Smooth muscle cell (in vitro differentiated cells): ENCODE results near the gene TFEB. TPM values are rescaled to one million over a fixed set of nuclear protein-coding genes. Genes with fewer than 3 reads are reported as not detected.

ENCODE experiments used
- DNase-seq: peaks from one replicate; lab custom pipeline; 2025; ENCODE audit not compliant: unreplicated experiment; lab: John Stamatoyannopoulos, UW
- H2AFZ ChIP-seq: fragments of 200-600 bp; sonication (generic); 2 replicates; pipeline ENCODE4 v1.6.0; 2016; ENCODE audit warnings: antibody characterized with exemption, low read depth, mild to moderate bottlenecking
- H3F3A ChIP-seq: fragments of 200-600 bp; sonication (generic); 2 replicates; pipeline ENCODE4 v1.6.0; 2017; ENCODE audit warnings: antibody characterized with exemption, low read depth
- H3K27ac ChIP-seq: fragments of 200-600 bp; sonication (generic); 2 replicates; pipeline ENCODE4 v1.5.1; 2016; ENCODE audit warnings: low read depth, mild to moderate bottlenecking
- H3K27me3 ChIP-seq: fragments of 200-600 bp; sonication (generic); 2 replicates; pipeline ENCODE4 v1.6.1; 2016; ENCODE audit warnings: low read depth, mild to moderate bottlenecking
- H3K36me3 ChIP-seq: fragments of 200-600 bp; sonication (generic); 2 replicates; pipeline ENCODE4 v1.5.1; 2016; ENCODE audit warnings: low read depth
- H3K4me1 ChIP-seq: fragments of 200-600 bp; sonication (generic); 2 replicates; pipeline ENCODE4 v1.5.1; 2016; ENCODE audit warnings: low read depth
- H3K4me2 ChIP-seq: fragments of 200-600 bp; sonication (generic); 2 replicates; pipeline ENCODE4 v1.6.0; 2016; ENCODE audit warnings: mild to moderate bottlenecking
- H3K4me3 ChIP-seq: fragments of 200-600 bp; sonication (generic); 2 replicates; pipeline ENCODE4 v1.5.1; 2016; ENCODE audit warnings: mild to moderate bottlenecking
- H3K79me2 ChIP-seq: fragments of 200-600 bp; sonication (generic); 2 replicates; pipeline ENCODE4 v1.6.0; 2016; ENCODE audit warnings: low read depth, mild to moderate bottlenecking
- H3K9ac ChIP-seq: fragments of 200-600 bp; sonication (generic); 2 replicates; pipeline ENCODE4 v1.6.0; 2016; ENCODE audit warnings: low read depth
- H3K9me3 ChIP-seq: fragments of 200-600 bp; sonication (generic); replicated peaks from 2 replicates; pipeline ENCODE4 v1.5.1; 2016; ENCODE audit warnings: low read depth
- H4K20me1 ChIP-seq: fragments of 200-600 bp; sonication (generic); 2 replicates; pipeline ENCODE4 v1.6.0; 2016; ENCODE audit warnings: low read depth
- WGBS: methylation state at CpG from one replicate; pipeline ENCODE4 v1.1.7; 2016; ENCODE audit warnings: low lambda C conversion rate; 5-methylcytosine and 5-hydroxymethylcytosine counted together
- polyA plus RNA-seq: library from polyadenylated mRNA; unstranded; fragments of >200 nt; fragmentation: Nextera tagmentation; extraction: Ambion mirVana; gene quantifications from 2 replicates; pipeline ENCODE4 v1.2.1, GENCODE V29; 2016
- total RNA-seq: library from RNA; depleted of rRNA; stranded (reverse); fragments of >200 nt; gene quantifications from 2 replicates; pipeline ENCODE4 v1.2.3, GENCODE V29; 2014
- TF ChIP-seq, protein P1 (sequence below): fragments of 200-600 bp; sonication (generic); IDR thresholded peaks from 2 replicates; pipeline ENCODE4 v1.5.1; 2017; ENCODE audit warnings: borderline replicate concordance, mild to moderate bottlenecking, antibody characterized with exemption; ENCODE audit not compliant: insufficient read depth, poor library complexity, severe bottlenecking

TFEB gene
- total and polyA plus RNA-seq, 2 experiments from 2014 or later = 15.3 to 15.7 TPM

DNA sequence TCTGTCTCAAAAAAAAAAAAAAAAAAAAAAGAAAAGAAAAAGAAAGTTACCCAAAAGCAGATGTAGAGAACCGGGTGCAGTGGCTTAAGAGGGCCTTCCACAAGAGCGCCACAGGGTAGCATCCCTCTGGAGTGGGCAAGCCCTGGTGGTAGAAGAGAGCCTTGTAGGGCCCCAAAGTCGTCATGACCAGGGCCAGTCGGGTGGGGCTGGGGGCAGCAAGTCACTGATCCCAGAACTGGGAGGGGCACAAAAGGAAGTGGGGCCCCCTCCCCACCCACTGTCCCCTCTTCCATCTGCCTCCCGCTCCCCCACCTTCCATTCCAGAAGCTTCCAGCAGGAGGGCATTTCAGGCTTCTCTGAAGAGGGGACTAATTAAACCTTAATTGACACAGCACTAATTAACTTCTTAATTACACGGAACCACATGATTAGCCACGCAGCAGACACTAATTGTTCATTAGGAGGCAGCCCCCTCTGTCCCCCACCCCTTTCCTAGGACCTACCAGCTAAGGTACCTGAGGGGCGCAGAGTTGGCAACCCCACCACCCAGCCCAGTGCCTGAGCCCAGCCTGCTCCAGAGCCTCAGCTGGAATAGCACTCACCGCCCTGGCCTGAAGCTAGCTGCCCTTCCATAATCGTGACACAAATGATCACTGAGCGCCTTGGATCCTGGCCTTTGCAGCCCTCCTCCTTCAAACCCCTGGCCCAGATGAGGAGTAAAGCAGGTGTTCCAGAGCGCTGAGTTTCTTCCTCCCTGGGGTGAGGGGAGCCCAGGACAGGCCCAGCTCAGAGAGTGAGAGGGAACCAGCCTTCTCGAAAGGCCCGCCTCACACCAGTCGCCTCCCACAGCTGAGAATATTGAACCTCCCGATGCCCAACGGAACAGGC lies 62.3 kb downstream of the TFEB start:
- TF ChIP-seq, protein P1, sequence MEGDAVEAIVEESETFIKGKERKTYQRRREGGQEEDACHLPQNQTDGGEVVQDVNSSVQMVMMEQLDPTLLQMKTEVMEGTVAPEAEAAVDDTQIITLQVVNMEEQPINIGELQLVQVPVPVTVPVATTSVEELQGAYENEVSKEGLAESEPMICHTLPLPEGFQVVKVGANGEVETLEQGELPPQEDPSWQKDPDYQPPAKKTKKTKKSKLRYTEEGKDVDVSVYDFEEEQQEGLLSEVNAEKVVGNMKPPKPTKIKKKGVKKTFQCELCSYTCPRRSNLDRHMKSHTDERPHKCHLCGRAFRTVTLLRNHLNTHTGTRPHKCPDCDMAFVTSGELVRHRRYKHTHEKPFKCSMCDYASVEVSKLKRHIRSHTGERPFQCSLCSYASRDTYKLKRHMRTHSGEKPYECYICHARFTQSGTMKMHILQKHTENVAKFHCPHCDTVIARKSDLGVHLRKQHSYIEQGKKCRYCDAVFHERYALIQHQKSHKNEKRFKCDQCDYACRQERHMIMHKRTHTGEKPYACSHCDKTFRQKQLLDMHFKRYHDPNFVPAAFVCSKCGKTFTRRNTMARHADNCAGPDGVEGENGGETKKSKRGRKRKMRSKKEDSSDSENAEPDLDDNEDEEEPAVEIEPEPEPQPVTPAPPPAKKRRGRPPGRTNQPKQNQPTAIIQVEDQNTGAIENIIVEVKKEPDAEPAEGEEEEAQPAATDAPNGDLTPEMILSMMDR = no peak
- H3K79me2 ChIP-seq = no peaks in the 10 kb centered on the region
- H3K9ac ChIP-seq = no peak overlapping the region
- no peaks in the 10 kb centered on the region for H3K9me3 ChIP-seq
- no peaks in the 10 kb centered on the region for H4K20me1 ChIP-seq
- H3F3A ChIP-seq = no peaks in the 10 kb centered on the region
- no peak overlapping the region for H3K4me3 ChIP-seq
- no peaks in the 10 kb centered on the region for H3K36me3 ChIP-seq
- peaks cover 1% of the 10 kb centered on the region for H3K27me3 ChIP-seq
- H2AFZ ChIP-seq = no peak overlapping the region
- no peak overlapping the region for H3K4me2 ChIP-seq
- 88% methylated on average over 17 of the region's 17 CpGs for WGBS
- no peaks in the 10 kb centered on the region for H3K4me1 ChIP-seq
- H3K27ac ChIP-seq = no peak overlapping the region
- DNase-seq = no peak

DNA sequence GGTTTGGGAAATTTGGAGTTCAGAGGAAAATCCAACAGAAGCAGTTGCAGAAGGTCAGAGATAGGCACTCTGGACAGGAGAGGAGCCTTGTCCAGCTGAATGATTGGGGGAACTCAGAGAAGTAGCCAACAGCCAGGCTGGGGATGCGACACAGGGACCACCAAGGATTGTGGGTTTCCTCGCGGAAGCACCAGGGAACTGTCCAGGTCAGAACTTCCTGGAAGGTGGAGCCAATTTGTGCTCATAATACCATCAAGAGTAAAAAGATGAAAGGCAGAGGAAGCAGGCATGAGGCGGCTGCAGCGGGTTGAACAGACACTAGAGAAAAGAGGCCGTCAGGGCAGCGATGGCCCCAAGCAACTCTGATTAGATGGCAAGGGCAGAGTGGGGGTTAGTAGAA lies 63.4 kb downstream of the TFEB start:
- no peaks in the 10 kb centered on the region for H3K36me3 ChIP-seq
- H3F3A ChIP-seq = no peaks in the 10 kb centered on the region

DNA sequence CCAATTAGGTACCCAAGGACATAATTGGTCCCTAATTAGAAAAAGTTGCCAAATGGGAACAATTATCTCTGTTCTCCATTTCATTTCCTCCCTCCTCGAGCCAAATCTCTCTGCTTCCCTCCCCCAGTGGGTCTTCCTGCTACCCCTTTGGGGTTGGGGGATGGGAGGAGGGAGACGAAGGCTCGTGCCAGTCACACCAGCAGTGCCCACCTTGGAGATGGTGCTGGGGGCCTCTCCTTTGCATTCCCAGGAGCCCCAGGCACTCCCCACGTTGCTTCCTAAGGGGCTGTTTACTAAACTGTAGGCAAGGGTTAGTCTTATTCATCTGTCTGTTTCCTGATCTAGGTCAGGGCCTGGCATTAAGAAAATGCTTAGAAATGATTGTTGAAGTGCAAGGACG lies 64.0 kb downstream of the TFEB start:
- TF ChIP-seq, protein P1 = no peak
- WGBS = 72% methylated on average over 5 of the region's 5 CpGs

More for the DNA sequence above, 63.4 kb downstream of the TFEB start:
- Histone ChIP-seq H3K9me3 (no peaks in the 10 kb centered on the region), H3K27ac (no peak overlapping the region), H2AFZ (no peak overlapping the region), H3K4me1 (no peaks in the 10 kb centered on the region), H4K20me1 (no peaks in the 10 kb centered on the region), H3K79me2 (no peaks in the 10 kb centered on the region), H3K9ac (no peak overlapping the region), H3K4me3 (no peak overlapping the region), H3K4me2 (no peak overlapping the region), H3K27me3 (peaks cover 7% of the 10 kb centered on the region)
- TF ChIP-seq, protein P1 = no peak
- 91% methylated on average over 7 of the region's 7 CpGs for WGBS
- DNase-seq = no peak

More for the DNA sequence above, 64.0 kb downstream of the TFEB start:
- Histone ChIP-seq H3K9me3 (no peaks in the 10 kb centered on the region), H4K20me1 (no peaks in the 10 kb centered on the region), H3K36me3 (no peaks in the 10 kb centered on the region), H3K4me3 (no peak overlapping the region), H3K4me2 (no peak overlapping the region), H3K79me2 (no peaks in the 10 kb centered on the region), H3K4me1 (no peaks in the 10 kb centered on the region), H3F3A (no peaks in the 10 kb centered on the region), H3K9ac (no peak overlapping the region), H2AFZ (no peak overlapping the region), H3K27me3 (peaks cover 11% of the 10 kb centered on the region), H3K27ac (no peak overlapping the region)
- DNase-seq = no peak
